ENCODE data around the gene NETO2.
"Not testable (repeated sequence)": the region's sequence is repeated elsewhere in the genome, so short reads cannot be mapped to it uniquely, and the experiment has no call there.

NETO2 gene

GRCh38 chr16:47064775-47065174 lies 79.0 kb downstream of the NETO2 start:
- no peak for DNase-seq

GRCh38 chr16:47063011-47063724 lies 80.6 kb downstream of the NETO2 start:
- no peak for DNase-seq

GRCh38 chr16:47061204-47061603 lies 82.5 kb downstream of the NETO2 start:
- DNase-seq, result no peak

GRCh38 chr16:47060596-47060995 lies 83.1 kb downstream of the NETO2 start:
- no peak for DNase-seq

GRCh38 chr16:47059991-47060390 lies 83.8 kb downstream of the NETO2 start:
- no peak for DNase-seq

GRCh38 chr16:47059130-47059529 lies 84.6 kb downstream of the NETO2 start:
- not testable (repeated sequence) for DNase-seq

- no peak for DNase-seq
Measured at GRCh38 chr16:47058295-47059086, 85.3 kb downstream of the NETO2 start.

GRCh38 chr16:47057630-47057993 lies 86.1 kb downstream of the NETO2 start:
- no peak for DNase-seq

GRCh38 chr16:47056688-47057629 lies 86.8 kb downstream of the NETO2 start:
- DNase-seq, result no peak

GRCh38 chr16:47056061-47056460 lies 87.7 kb downstream of the NETO2 start:
- DNase-seq, result not testable (repeated sequence)

- DNase-seq, result no peak
Measured at GRCh38 chr16:47055136-47055885, 88.4 kb downstream of the NETO2 start.

GRCh38 chr16:47054306-47054705 lies 89.4 kb downstream of the NETO2 start:
- no peak for DNase-seq

- no peak for DNase-seq
Measured at GRCh38 chr16:47053895-47054294, 89.8 kb downstream of the NETO2 start.

- no peak for DNase-seq
Measured at GRCh38 chr16:47052666-47053640, 90.8 kb downstream of the NETO2 start.

GRCh38 chr16:47051031-47051430 lies 92.7 kb downstream of the NETO2 start:
- DNase-seq, result no peak

- no peak for DNase-seq
Measured at GRCh38 chr16:47049901-47050583, 93.7 kb downstream of the NETO2 start.

- DNase-seq, result no peak
Measured at GRCh38 chr16:47047524-47048203, 96.1 kb downstream of the NETO2 start.

- no peak for DNase-seq
Measured at GRCh38 chr16:47046726-47047523, 96.8 kb downstream of the NETO2 start.

GRCh38 chr16:47045459-47045858 lies 98.3 kb downstream of the NETO2 start:
- DNase-seq, result no peak

Data from effector CD4-positive, alpha-beta T cell (primary cell).